H9 (cell line): ENCODE measurements around the gene GRIK4. TPM values are rescaled to one million over a fixed set of nuclear protein-coding genes. Genes with fewer than 3 reads are reported as not detected.
A peak's percentile ranks its signal among the peaks of the same experiment; 100 is the strongest.

ENCODE experiments used
- DNase-seq: peaks from one replicate; pipeline ENCODE4 v3.0.0-alpha.2; 2017
- H2AFZ ChIP-seq: one replicate; pipeline ENCODE4 v1.6.1; 2013; ENCODE audit warnings: mild to moderate bottlenecking, low read length, control low read depth, moderate library complexity
- H2AK5ac ChIP-seq: 2 replicates; pipeline ENCODE4 v1.6.1; 2013; ENCODE audit warnings: low read length, control low read depth, mixed read lengths; ENCODE audit not compliant: insufficient read length
- H2BK120ac ChIP-seq: one replicate; pipeline ENCODE4 v1.6.1; 2013; ENCODE audit warnings: low read depth, mild to moderate bottlenecking, low read length, control low read depth, inconsistent platforms; ENCODE audit not compliant: poor library complexity, severe bottlenecking
- H2BK12ac ChIP-seq: 2 replicates; pipeline ENCODE4 v1.6.1; 2013; ENCODE audit warnings: low read length, control low read depth, mixed read lengths, low read depth; ENCODE audit not compliant: insufficient read length
- H2BK15ac ChIP-seq: 2 replicates; pipeline ENCODE4 v1.6.1; 2013; ENCODE audit warnings: low read depth, low read length, control low read depth
- H2BK20ac ChIP-seq: one replicate; pipeline ENCODE4 v1.6.1; 2013; ENCODE audit warnings: low read depth, mild to moderate bottlenecking, low read length, control low read depth, inconsistent platforms; ENCODE audit not compliant: poor library complexity, severe bottlenecking
- H2BK5ac ChIP-seq: 2 replicates; pipeline ENCODE4 v1.6.1; 2013; ENCODE audit warnings: low read length, control low read depth, mixed read lengths; ENCODE audit not compliant: insufficient read length
- H3K14ac ChIP-seq: 2 replicates; pipeline ENCODE4 v1.6.1; 2013; ENCODE audit warnings: low read length, control low read depth; ENCODE audit not compliant: insufficient read depth
- H3K18ac ChIP-seq: 2 replicates; pipeline ENCODE4 v1.6.1; 2013; ENCODE audit warnings: low read depth, mild to moderate bottlenecking, mixed read lengths, low read length, control low read depth; ENCODE audit not compliant: insufficient read length
- H3K23ac ChIP-seq: 2 replicates; pipeline ENCODE4 v1.6.1; 2013; ENCODE audit warnings: low read length, control low read depth, mixed read lengths, low read depth; ENCODE audit not compliant: insufficient read length
- H3K23me2 ChIP-seq: 2 replicates; pipeline ENCODE4 v1.6.1; 2013; ENCODE audit warnings: low read depth, mild to moderate bottlenecking, mixed read lengths, low read length, control low read depth; ENCODE audit not compliant: insufficient read length, poor library complexity, severe bottlenecking
- H3K27ac ChIP-seq: 2 replicates; pipeline ENCODE4 v1.5.1; 2013; ENCODE audit warnings: low read length, control low read depth, mixed read lengths, low read depth; ENCODE audit not compliant: insufficient read length
- H3K27me3 ChIP-seq: 2 replicates; pipeline ENCODE4 v1.6.1; 2013; ENCODE audit warnings: low read length, control low read depth, inconsistent platforms; ENCODE audit not compliant: insufficient read depth
- H3K4ac ChIP-seq: 2 replicates; pipeline ENCODE4 v1.6.1; 2013; ENCODE audit warnings: low read depth, mild to moderate bottlenecking, control low read depth, inconsistent platforms, low read length, moderate library complexity
- H3K4me1 ChIP-seq: 2 replicates; pipeline ENCODE4 v1.6.1; 2013; ENCODE audit warnings: low read length, control low read depth, inconsistent platforms; ENCODE audit not compliant: insufficient read depth
- H3K4me2 ChIP-seq: 2 replicates; pipeline ENCODE4 v1.6.1; 2013; ENCODE audit warnings: low read length, control low read depth, mixed read lengths; ENCODE audit not compliant: insufficient read length, insufficient read depth
- H3K56ac ChIP-seq: 2 replicates; pipeline ENCODE4 v1.6.1; 2013; ENCODE audit warnings: low read depth, mild to moderate bottlenecking, mixed read lengths, low read length, control low read depth; ENCODE audit not compliant: insufficient read length
- H3K79me1 ChIP-seq: 2 replicates; pipeline ENCODE4 v1.6.1; 2013; ENCODE audit warnings: low read depth, mild to moderate bottlenecking, moderate library complexity, low read length, control low read depth, inconsistent platforms; ENCODE audit not compliant: insufficient read depth, poor library complexity, severe bottlenecking
- H3K79me2 ChIP-seq: 2 replicates; pipeline ENCODE4 v1.6.1; 2013; ENCODE audit warnings: low read length, control low read depth, inconsistent platforms; ENCODE audit not compliant: insufficient read depth
- H3K9ac ChIP-seq: 2 replicates; pipeline ENCODE4 v1.6.1; 2013; ENCODE audit warnings: low read length, control low read depth, mixed read lengths; ENCODE audit not compliant: insufficient read length; ENCODE audit errors: extremely low read depth
- H3K9me3 ChIP-seq: one replicate; pipeline ENCODE4 v1.6.1; 2013; ENCODE audit warnings: low read depth, low read length, inconsistent platforms; ENCODE audit not compliant: control insufficient read depth
- H3T11ph ChIP-seq: one replicate; pipeline ENCODE4 v1.6.1; 2013; ENCODE audit warnings: mild to moderate bottlenecking, low read length, control low read depth, inconsistent platforms
- H4K20me1 ChIP-seq: one replicate; pipeline ENCODE4 v1.6.1; 2013; ENCODE audit not compliant: control insufficient read depth, insufficient read length, insufficient read depth
- H4K5ac ChIP-seq: 2 replicates; pipeline ENCODE4 v1.6.1; 2013; ENCODE audit warnings: low read depth, mild to moderate bottlenecking, mixed read lengths, low read length, control low read depth; ENCODE audit not compliant: insufficient read length
- H4K8ac ChIP-seq: replicated peaks from 2 replicates; pipeline ENCODE4 v1.6.1; 2013; ENCODE audit warnings: low read length, control low read depth, mixed read lengths, low read depth; ENCODE audit not compliant: insufficient read length
- H4K91ac ChIP-seq: 2 replicates; pipeline ENCODE4 v1.6.1; 2013; ENCODE audit warnings: low read depth, mild to moderate bottlenecking, moderate library complexity, mixed read lengths, low read length, control low read depth; ENCODE audit not compliant: insufficient read length
- H3K27ac Mint-ChIP-seq, 3 experiments: 2 replicates in 2 of 3; 3 replicates in 1 of 3; pipeline ENCODE4 v1.8.0; 2020 to 2021; ENCODE audit warnings: mixed read lengths in 3 of 3, mild to moderate bottlenecking in 1 of 3, moderate library complexity in 1 of 3
- H3K27me3 Mint-ChIP-seq: 2 replicates; pipeline ENCODE4 v1.8.0; 2021; ENCODE audit warnings: low read depth, mild to moderate bottlenecking, moderate library complexity, mixed read lengths
- H3K36me3 Mint-ChIP-seq, 3 experiments: 2 replicates in 2 of 3; 3 replicates in 1 of 3; pipeline ENCODE4 v1.8.0; 2020 to 2021; ENCODE audit warnings: low read depth in 3 of 3, mixed read lengths in 3 of 3; ENCODE audit not compliant: insufficient read depth in 1 of 3
- H3K4me1 Mint-ChIP-seq, 2 experiments: 2 replicates each; pipeline ENCODE4 v1.8.0; 2020; ENCODE audit warnings: mixed read lengths in 2 of 2
- H3K4me3 Mint-ChIP-seq, 2 experiments: 2 replicates in 1 of 2; 3 replicates in 1 of 2; pipeline ENCODE4 v1.8.0; 2020 to 2021; ENCODE audit warnings: mild to moderate bottlenecking in 2 of 2, mixed read lengths in 2 of 2, moderate library complexity in 1 of 2
- H3K9me3 Mint-ChIP-seq, 2 experiments: 2 replicates in 1 of 2; 3 replicates in 1 of 2; pipeline ENCODE4 v1.8.0; 2020; ENCODE audit warnings: mild to moderate bottlenecking in 2 of 2, mixed read lengths in 2 of 2, moderate library complexity in 1 of 2
- CTCF ChIP-seq: fragments of 200-600 bp; sonication (generic); conservative IDR thresholded peaks from 3 replicates; pipeline ENCODE4 v1.8.0; 2021; ENCODE audit warnings: antibody characterized with exemption, mild to moderate bottlenecking
- WGBS: extraction: QIAGEN DNeasy Blood & Tissue Kit; methylation state at CpG from one replicate; pipeline ENCODE4 v1.1.7; 2013; ENCODE audit warnings: missing lambda C conversion rate, low lambda C conversion rate, mixed read lengths; ENCODE audit not compliant: insufficient read length; ENCODE audit errors: extremely low coverage; 5-methylcytosine and 5-hydroxymethylcytosine counted together
- total RNA-seq: library from RNA; stranded (reverse); gene quantifications from 2 replicates; pipeline ENCODE4 v1.2.1, GENCODE V29; 2021

GRIK4 gene
- total RNA-seq, 1 experiment from 2014 or later, result 2.3 TPM

DNA sequence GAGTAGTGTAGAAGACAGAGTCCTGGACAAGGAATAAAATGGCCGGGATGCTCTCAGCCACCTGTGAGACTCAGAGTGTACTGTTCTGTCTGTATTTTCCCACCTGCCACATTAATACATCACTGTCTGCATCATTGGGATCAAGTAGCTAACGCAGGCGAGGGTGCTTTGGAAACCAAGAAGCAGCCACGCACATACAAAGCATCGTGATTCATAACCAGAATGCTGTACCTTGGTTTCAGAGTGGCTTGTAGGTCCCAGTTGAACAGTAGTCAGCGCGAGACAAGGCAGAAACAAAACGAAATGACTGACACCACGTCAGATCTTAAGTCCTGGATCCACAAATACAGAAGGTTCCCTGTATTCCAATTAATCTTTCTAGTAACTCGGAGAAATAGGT lies 198.3 kb downstream of the GRIK4 start:
- Histone ChIP-seq H3K4me2 (no peak overlapping the region), H2BK5ac (no peak overlapping the region), H3K4ac (no peak overlapping the region), H3K79me1 (no peaks in the 10 kb centered on the region), H3K27me3 (no peaks in the 10 kb centered on the region), H3K27ac (no peak overlapping the region), H2BK20ac (no peak overlapping the region), H3K23me2 (peaks cover 6% of the 10 kb centered on the region), H2BK120ac (no peak overlapping the region), H3K23ac (no peak overlapping the region), H2BK12ac (no peak overlapping the region), H4K20me1 (no peaks in the 10 kb centered on the region), H3T11ph (no peak overlapping the region), H3K9me3 (no peaks in the 10 kb centered on the region), H2AFZ (no peak overlapping the region), H3K18ac (peak overlapping the region; percentile 25), H4K91ac (no peak overlapping the region), H2AK5ac (no peak overlapping the region), H3K79me2 (no peaks in the 10 kb centered on the region), H4K8ac (no peak overlapping the region), H3K9ac (no peak overlapping the region), H3K4me1 (no peaks in the 10 kb centered on the region; the same call in 1 of the 2 replicates), H3K56ac (no peak overlapping the region), H4K5ac (no peak overlapping the region), H3K14ac (no peak overlapping the region), H2BK15ac (no peak overlapping the region)
- Mint-ChIP-seq H3K27me3 (peaks cover 19% of the 10 kb centered on the region), H3K36me3 (peaks cover 0 to 3% (median 2%) of the 10 kb centered on the region in 3 experiments; a peak in 1 of 7 replicates), H3K4me3 (no peak overlapping the region), H3K27ac (no peak overlapping the region), H3K4me1 (peaks cover 40 to 41% of the 10 kb centered on the region in 2 experiments), H3K9me3 (peaks cover 0 to 5% of the 10 kb centered on the region in 2 experiments; a peak in 2 of 5 replicates)
- WGBS, result no CpG with 5 or more reads among the region's 10 CpGs
- no peak for DNase-seq
- no peak for TF ChIP-seq CTCF
